Inferior parietal cortex (tissue), 1 donor: ENCODE measurements around the gene ASAP2.

Experiments
- DNase-seq: peaks from one replicate; pipeline ENCODE4 v3.0.0-alpha.2; 2016; ENCODE audit errors: extremely low spot score

ASAP2 gene

GRCh38 chr2:9230881-9231280, 24.3 kb downstream of the ASAP2 start:
- DNase-seq: no peak

- no peak for DNase-seq
Measured at GRCh38 chr2:9231291-9232165, 24.9 kb downstream of the ASAP2 start.

GRCh38 chr2:9232166-9232479, 25.5 kb downstream of the ASAP2 start:
- DNase-seq: no peak

GRCh38 chr2:9232886-9233285, 26.3 kb downstream of the ASAP2 start:
- DNase-seq: no peak

- DNase-seq: no peak
Measured at GRCh38 chr2:9234680-9235146, 28.1 kb downstream of the ASAP2 start.

GRCh38 chr2:9235147-9236044, 28.8 kb downstream of the ASAP2 start:
- DNase-seq: no peak

- no peak for DNase-seq
Measured at GRCh38 chr2:9236045-9236344, 29.4 kb downstream of the ASAP2 start.

- DNase-seq: no peak
Measured at GRCh38 chr2:9236867-9237266, 30.3 kb downstream of the ASAP2 start.

GRCh38 chr2:9237831-9238230, 31.2 kb downstream of the ASAP2 start:
- DNase-seq: no peak

GRCh38 chr2:9238591-9239326, 32.1 kb downstream of the ASAP2 start:
- DNase-seq: no peak

GRCh38 chr2:9239616-9240015, 33.0 kb downstream of the ASAP2 start:
- no peak for DNase-seq

- no peak for DNase-seq
Measured at GRCh38 chr2:9240745-9241144, 34.1 kb downstream of the ASAP2 start.

- no peak for DNase-seq
Measured at GRCh38 chr2:9241233-9241632, 34.6 kb downstream of the ASAP2 start.

GRCh38 chr2:9243357-9243756, 36.7 kb downstream of the ASAP2 start:
- no peak for DNase-seq

- DNase-seq: no peak
Measured at GRCh38 chr2:9244985-9245544, 38.5 kb downstream of the ASAP2 start.

- no peak for DNase-seq
Measured at GRCh38 chr2:9247177-9247576, 40.6 kb downstream of the ASAP2 start.

- DNase-seq: no peak
Measured at GRCh38 chr2:9247786-9248185, 41.2 kb downstream of the ASAP2 start.

- no peak for DNase-seq
Measured at GRCh38 chr2:9248363-9248762, 41.8 kb downstream of the ASAP2 start.

- no peak for DNase-seq
Measured at GRCh38 chr2:9249020-9249800, 42.6 kb downstream of the ASAP2 start.

GRCh38 chr2:9250091-9250490, 43.5 kb downstream of the ASAP2 start:
- no peak for DNase-seq

GRCh38 chr2:9250498-9251153, 44.0 kb downstream of the ASAP2 start:
- DNase-seq: no peak
